GM21423 (cell line): Measurements from ENCODE around the gene IFNAR2.

Source experiments
- ATAC-seq: cut with Tn5 transposase; IDR thresholded peaks from one replicate; pipeline ENCODE4 v1.9.1; 2021; ENCODE audit warnings: mild to moderate bottlenecking, moderate library complexity; ENCODE audit not compliant: unreplicated experiment

The IFNAR2 gene

DNA sequence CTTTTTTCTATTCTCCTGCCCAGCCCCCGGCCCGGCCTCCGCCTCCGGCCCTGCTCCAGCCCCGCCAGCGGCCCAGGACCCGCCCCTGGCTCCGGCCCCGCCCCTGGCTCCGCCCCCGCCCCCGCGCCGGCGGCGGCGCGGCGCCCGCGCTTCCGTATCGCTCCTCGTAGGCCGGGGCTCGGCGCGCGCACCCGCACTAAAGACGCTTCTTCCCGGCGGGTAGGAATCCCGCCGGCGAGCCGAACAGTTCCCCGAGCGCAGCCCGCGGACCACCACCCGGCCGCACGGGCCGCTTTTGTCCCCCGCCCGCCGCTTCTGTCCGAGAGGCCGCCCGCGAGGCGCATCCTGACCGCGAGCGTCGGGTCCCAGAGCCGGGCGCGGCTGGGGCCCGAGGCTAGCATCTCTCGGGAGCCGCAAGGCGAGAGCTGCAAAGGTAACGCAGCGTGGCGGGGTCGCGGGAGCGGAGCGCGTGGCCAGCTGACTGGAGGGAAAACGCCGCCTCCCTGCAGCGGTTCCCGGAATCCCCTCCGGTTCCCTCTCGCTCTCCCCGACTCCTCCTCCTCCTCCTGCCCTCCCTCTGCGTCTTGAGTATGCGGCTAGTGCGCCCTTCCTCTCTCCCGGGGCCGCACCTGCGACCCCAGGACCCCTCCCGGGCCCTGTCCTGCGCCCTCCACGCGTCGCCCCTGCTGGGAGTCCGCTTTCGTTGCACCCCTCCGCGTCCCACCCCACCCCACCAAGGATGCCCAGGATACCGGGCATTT, at the start of gene IFNAR2:
TSS of gene IFNAR2 (plus strand) at position 155 of the 761 bp plus-strand sequence. CDS start 11,985 bp downstream, outside the sequence.
- peak; percentile 67 for ATAC-seq

DNA sequence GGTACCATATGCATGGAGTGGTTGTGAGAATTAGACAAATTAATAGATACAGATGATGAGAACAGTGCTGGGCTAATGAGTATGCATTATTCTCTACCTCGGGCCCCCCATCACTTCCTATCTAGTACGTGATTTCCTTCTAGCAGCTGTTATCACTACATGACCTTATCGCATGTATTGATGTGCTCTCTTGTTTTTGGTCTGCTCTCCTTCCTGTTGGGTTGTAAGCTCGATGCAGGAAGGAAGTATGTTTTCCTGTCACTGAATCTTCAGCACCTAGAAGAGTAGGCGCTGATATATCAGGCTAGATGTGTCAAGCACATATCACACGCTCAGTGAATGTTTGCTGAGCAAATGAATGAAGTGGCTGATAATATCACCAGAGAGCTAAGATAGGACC, 43.9 kb upstream of the IFNAR2 start:
- ATAC-seq, result no peak

DNA sequence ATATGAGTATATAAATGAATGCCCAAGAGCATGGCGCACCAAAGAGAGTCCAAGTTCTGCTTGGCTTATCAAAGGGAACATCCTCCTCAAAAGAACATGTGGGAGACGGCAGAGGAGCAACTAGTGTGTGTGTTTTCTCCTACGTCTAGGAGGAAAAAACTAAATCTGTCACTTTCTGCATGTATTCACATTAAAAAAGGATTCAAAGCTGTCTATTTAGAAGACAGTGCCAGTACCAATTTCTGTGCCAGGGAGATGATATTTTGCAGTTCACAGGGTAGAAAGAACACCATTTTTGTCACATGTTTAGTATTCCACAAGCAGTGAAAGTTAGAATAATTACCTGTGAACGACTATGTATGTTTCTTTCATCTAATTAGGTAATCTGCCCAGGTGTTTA, 42.5 kb upstream of the IFNAR2 start:
- no peak for ATAC-seq

DNA sequence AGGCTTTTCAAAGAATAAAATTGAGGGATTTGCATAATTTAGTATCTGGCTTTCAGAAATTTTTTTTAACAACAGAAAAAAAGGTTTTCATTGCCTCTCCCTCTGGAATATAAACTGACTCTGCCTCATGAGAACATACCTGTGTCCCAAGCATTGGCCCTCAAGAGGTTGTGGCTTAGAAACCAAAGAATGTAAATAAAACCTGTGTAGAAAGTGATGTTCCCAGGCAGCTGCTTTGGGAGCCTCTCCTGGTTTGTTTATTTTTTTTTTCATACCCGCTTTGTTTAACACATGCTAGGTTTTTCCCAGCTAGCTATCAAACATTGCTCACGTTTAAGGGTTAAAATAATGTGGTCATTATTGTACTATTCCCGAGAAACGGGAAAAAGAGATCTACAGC, 40.5 kb upstream of the IFNAR2 start:
- no peak for ATAC-seq

DNA sequence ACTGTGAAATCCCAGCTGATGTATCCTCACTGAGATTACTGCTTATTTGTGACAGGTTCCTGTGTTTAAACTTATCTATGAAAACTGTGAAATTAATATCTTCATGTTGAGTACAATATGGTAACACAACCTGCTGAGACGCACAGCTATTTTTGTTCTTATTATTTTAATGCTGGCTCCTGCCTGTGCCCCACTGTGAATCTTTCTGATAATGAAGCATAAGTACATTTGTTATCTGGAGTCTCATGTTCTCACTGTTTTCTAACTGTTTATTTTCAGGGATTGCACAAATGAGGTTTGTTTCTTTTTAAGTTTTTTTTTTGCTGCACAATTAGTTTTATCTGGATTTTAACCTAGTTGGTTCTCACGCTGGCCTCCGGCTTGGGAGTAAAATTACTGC, 39.9 kb upstream of the IFNAR2 start:
- no peak for ATAC-seq

DNA sequence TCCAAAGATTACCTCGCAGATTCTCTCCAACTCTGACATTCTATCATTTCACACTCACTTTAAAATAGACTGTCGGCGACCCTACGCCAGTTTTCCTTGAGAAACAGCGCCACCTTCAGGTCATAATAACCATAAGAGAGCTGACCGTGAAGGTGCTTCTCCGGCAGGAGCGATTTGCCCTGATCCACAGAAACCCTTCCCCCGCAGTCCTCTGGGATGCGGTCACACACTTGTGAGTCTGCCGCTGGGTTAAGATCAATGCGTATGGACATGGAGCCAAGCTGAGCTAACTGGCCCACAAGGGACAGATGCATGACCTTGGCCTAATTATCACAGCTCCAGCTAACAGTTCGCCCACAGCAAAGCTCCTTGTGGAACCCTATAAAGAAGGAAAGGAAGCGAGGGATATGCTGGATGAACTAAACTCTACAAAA, 32.8 kb upstream of the IFNAR2 start:
- no peak for ATAC-seq

DNA sequence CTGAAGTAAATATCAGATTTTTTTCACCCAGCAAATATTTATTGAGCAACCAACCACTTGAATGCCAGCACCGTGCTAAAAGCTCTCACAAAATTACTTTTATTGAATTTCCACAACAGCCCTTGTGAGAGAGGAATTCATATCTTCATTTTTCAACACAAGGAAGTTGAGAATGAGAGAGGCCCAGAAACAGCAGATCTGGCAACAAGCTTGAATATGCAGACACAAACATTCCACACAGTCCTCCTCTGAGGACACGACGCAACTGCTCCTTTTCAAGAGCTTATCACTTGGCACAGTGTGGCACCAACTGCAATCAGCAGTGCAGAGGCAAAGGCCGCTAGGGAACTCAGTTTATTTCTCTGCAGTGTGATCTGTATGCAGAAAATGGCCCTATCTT, 32.2 kb upstream of the IFNAR2 start:
- ATAC-seq, result no peak

DNA sequence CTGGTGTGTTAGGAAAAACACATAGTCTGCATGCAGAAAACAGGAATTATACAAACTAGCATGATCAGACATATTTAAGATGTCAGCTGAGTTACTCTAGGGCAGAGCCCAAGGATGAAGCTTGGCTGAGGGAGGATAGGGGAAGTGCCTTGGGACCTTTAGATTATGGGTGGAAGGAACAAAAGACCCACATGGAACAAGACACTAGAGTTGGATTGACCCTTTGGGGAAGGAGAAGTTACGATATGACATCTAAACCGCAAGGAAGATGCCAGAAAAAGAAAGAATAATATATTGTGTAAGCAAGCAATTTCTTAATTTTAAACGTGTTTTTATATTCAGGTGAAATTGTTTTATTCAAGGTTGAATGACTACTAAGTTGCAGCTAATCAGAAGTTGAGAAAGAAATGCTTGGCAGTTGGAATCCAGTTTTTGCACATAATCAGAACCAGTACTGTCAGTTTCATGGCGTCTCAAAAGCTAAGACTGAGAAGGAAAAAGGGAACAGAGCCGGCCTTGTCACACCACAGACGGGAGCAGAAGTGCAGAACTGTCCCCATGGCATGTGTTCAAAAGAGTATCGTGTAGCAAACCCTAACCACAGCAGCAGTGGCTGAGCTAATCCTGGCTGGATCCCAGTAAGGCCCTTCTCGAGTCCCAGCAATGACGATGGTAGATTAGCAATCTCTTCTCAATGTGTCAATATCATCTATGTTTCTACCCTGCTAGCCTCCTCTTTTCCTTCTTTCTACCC, 31.2 kb upstream of the IFNAR2 start:
- ATAC-seq, result no peak

DNA sequence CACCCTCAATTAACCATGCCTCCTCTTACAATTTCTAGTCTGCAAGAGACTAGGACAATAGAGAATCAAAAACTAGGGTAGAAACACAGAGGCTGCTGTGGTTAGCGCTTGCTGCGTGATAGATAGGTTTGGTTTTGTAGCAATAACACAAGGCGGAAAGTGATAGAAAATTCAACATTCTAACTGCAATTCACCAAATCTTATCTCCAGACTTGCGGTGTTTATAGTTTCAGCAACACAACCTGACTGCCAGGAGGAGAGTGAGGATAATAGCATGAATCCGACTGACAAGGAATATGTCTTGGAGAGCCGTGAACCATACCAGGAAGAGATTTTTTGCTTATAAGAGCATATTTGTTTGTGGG, 30.7 kb upstream of the IFNAR2 start:
- no peak for ATAC-seq

DNA sequence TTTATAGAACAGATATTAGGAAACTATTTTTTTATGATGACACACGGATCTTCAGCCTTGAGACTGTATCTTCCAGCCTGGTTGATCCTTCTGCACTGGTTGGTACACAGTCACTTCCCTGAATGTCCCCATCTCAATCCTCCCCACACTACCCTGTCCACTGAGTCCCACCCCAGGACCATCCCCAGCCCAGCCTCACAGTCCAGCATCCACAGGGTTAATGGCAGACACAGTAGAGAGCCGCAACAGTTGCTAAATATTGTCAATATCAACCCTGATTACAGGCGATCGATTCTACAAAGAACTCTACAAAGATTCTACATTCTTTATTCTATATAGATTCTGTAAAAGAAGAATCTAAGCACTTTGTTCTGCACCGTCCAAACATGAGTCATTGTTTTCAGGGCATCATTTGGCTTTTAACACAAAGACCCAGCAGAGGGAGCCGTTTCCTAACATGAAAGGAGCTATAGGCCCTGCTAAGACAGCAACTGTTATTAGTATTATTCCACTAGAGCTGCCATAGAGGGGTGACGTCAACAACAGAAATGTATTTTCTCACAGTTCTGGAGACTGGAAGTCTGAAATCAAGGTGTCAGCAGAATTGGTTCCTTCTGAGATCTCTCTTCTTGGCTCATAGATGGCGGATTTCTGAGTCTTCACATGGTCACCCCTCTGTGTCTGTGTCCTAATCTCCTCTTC, 30.1 kb upstream of the IFNAR2 start:
- ATAC-seq, result peak; percentile 59

DNA sequence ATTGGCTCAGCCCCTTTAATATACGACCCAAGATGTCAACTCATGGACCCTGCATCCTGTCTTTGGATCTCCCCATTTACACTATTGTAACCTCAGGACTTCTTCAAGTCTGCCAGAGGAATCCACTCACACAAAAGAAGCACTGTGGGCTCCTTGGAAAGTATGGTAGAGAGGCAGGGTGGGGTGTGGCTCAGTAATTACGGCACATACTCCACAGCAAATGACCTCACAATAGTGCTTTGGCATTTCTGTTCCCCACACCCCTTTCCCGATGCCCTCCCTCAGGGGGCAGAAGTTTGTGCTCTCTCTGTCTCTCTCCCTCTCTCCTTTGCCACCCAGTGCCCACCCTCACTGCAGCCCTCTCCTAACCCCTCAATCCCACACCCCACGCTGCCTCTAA, 27.8 kb upstream of the IFNAR2 start:
- ATAC-seq, result no peak

DNA sequence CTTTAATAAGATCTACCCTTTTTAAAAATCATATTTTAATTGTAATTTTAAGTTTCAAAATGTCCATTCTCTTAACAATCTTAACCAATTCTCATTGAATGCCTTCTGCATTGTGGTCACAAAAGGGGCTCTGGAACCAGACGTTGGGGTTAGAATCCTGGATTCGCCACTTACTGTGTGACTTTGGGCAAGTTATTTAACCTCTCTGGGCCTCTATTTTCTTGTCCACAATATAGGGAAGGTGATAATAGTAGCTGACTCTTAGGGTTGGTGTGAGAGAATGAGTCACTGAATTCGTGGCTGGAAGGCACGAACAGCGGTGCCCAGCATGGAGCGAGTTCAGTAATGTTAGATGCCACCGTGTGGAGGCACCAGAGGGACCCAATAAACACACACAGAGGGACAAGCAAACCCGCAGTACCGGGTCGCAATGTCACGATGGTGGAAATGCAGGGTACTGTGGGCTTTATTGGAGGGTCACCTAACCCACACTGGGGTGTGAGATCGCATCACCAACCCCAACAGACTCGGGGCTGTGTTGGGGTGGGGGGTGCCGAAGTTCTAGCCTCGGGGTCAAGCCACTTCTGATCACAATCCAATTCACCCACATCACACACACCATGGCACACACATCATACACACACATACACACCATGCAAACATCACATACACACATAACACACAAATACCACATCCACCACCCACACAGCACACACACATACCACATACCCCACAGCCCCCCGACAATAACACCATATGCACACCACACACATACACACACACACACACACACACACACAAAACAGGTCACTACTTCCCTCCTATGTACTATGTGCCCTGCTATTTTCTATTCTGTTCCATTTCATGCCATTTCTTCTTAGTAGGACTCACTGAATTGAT, 27.0 kb upstream of the IFNAR2 start:
- ATAC-seq, result no peak

DNA sequence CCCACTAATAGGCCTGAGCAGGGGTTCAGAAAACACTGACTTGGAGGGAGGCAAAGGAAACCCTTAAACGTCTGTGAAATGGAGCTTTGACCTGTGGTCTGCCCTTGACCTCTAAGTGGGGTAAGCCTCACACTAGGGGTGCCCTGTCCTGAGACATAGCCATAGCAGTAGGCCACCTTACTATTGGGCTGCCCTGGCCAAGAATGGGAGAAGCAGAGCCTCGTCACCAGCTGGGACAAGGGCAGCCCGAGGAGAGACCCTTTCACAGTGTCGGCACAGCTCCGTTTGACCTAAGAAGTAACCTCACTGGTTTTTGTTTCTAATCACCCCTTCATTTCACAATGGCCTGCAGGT, 26.4 kb upstream of the IFNAR2 start:
- ATAC-seq, result no peak

DNA sequence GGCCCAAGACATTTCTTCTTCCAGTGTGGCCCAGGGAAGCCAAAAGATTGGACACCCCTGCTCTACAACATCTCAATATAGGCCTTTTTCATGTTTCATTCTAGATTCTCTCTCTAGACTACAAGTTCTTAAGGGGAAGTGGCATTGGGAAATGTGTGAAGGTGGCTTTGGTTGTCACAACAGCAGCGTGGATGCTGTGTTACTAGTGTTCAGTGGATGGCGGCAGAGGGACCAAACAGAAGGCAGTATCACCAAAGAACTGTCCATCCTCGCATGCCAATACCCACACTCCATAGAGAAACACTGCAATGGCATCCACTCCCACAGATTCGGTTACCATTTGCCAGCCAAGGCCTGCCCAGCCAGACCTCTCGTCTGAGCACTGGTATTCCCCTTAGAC, 24.3 kb upstream of the IFNAR2 start:
- no peak for ATAC-seq

DNA sequence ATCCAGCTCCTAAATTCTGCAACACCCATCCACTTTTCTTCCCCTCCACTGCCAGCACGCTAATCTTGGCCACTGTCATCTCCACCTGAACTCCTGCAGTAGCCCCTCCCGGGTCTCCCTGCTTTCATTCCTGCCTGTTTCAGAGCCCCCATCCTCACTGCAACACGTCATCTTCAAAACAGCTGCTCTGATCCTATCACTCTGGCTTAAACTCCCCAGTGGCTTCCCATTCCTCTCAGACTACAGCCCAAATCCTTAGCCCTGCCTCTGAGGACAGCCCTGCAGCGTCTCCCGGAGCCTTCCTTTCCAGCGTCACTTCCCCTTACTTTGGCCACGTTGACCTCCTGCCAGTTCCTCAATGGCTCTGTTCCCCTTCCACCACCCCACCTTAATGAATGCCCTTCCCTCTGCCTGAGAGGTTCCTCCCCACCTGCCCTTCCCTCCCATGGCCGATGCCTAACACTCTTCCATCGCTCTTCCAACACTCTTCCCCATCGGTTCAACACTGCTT, 22.9 kb upstream of the IFNAR2 start:
- no peak for ATAC-seq

DNA sequence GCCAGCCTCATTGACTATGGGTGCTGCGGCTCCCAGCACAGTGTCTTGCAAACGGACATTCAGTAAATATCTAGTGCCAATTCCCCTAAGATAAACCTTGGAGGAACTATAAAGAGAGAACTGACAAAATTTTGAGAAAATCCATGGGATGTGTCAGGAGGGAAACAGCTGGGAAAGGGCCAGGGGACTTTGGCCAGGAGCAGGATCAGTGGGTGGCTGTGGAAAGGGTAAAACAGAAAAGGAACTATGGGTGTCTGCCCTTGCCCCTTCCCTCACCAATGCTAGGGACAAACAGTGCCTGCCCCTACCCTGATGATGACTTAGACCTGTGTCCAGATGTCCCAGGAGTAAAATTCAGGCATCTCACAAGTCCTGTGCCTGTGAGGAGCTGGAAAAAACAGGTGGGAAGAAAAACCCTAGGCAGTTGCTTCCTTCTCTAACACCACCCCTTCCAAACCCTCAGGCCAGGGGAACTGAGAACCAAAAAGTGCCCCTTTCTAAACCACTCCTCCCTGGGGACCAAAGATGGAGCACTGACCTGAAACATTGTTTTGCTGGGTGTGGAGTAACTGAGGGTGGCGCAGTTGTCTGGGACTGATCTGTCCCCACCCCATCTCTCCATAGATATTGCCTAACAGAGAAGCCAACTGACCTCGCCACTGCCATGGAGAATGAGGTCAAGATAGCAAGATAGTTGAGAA, 22.1 kb upstream of the IFNAR2 start:
- no peak for ATAC-seq

DNA sequence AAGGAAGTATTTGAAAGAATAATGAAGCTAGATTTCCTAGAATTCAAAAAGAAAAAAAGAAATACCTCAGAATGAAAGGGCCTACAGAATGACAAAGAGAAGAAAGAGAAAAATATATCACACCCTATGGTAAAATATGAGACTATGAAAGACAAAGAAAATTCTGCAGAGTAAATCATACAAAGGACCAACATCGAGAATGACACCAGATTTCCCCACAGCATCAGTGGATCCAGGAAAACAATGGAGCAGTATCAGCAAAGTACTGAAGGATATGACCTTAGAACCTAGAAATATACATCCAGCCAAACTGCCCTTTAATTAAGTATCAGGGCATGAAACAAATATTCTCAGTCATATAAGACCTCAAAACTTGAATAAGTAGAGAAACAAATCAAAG, 21.2 kb upstream of the IFNAR2 start:
- no peak for ATAC-seq

DNA sequence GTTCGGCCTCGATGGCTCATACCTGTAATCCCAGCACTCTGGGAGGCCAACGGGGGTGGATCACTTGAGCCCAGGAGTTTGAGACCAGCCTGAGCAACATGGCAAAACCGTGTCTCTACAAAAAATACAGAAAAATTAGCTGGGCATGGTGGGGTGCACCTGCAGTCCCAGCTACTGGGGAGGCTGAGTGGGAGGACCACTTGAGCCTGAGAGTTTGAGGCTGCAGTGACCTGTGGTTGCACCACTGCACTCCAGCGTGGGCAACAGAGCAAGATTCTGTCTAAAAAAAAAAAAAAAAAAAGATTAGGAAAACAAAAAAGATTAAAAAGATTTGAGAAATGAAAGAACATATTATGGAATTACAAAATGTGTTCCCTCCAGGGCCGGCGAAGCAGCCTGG, 18.4 kb upstream of the IFNAR2 start:
- ATAC-seq, result no peak

DNA sequence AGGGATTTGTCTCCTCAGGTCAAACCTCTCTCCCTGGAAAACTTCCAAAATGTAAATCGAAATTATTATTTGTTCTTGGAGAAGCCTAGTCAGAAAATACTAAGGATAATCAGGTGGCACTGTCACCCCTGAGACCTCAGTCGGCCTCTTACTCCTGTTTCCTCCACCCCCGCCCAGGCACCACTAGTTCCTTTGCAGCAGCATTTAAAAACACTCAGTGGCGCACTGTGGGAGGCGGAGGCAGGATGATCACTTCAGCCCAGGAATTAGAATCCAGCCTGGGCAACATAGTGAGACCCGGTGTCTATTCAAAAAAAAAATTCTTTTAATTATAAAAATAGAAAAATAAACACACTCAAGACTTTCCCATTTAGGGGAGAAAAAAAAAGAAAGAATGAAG, 18.0 kb upstream of the IFNAR2 start:
- ATAC-seq, result no peak

DNA sequence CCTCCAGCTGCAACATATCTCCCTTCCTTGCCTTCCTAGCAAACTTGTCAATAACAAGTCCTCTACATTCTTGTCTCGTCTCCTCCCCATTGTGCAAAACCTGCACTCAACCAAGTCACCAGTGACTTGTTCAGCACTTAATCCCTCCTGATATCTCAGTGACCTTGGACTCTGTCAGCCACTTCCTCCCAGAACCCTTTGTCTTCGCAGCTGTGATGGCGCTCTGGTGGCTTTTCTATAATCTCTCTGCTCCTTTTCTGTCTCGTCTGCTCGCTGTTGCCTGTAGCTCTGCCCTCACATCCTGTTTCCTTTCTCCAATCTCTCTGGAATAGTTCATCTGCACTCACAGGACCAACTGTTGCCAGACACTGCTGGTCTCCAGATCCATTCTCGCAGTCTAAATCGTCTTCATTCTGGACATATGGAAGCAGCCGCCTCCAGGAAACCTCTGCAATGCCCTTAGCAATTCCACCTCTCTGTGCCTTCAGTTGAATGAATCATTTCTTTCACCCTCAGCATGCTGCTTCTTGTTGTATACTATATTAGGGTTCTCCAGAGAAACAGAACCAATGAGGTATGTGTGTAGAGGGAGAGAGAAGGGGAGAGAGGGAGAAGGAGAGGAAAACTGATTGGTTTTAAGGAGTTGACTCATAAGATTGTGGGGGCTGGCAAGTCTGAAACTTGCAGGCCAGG, 17.4 kb upstream of the IFNAR2 start:
- no peak for ATAC-seq
